Medulla oblongata (tissue), 1 donor: ENCODE measurements around the gene LMF1.
"Not testable (repeated sequence)": the region's sequence is repeated elsewhere in the genome, so short reads cannot be mapped to it uniquely, and the experiment has no call there.

Experiments
- DNase-seq: peaks from one replicate; pipeline ENCODE4 v3.0.0-alpha.2; 2015; ENCODE audit errors: extremely low spot score

Gene LMF1

GRCh38 chr16:850668-851067 is 120.1 kb downstream of the LMF1 start:
- DNase-seq = no peak

- no peak for DNase-seq
These were observed 122.1 kb downstream of the LMF1 start for GRCh38 chr16:848510-849253.

GRCh38 chr16:847681-848445 is 122.9 kb downstream of the LMF1 start:
- no peak for DNase-seq

GRCh38 chr16:847151-847550 is 123.6 kb downstream of the LMF1 start:
- no peak for DNase-seq

- DNase-seq = no peak
These were observed 125.4 kb downstream of the LMF1 start for GRCh38 chr16:845351-845745.

- no peak for DNase-seq
These were observed 126.0 kb downstream of the LMF1 start for GRCh38 chr16:844638-845350.

GRCh38 chr16:843771-844170 is 127.0 kb downstream of the LMF1 start:
- no peak for DNase-seq

GRCh38 chr16:842711-843560 is 127.8 kb downstream of the LMF1 start:
- DNase-seq = no peak

- DNase-seq = no peak
These were observed 128.7 kb downstream of the LMF1 start for GRCh38 chr16:842061-842476.

GRCh38 chr16:841455-842060 is 129.2 kb downstream of the LMF1 start:
- no peak for DNase-seq

GRCh38 chr16:840561-841454 is 130.0 kb downstream of the LMF1 start:
- no peak for DNase-seq

GRCh38 chr16:839643-840408 is 131.0 kb downstream of the LMF1 start:
- DNase-seq = no peak

GRCh38 chr16:838741-839140 is 132.0 kb downstream of the LMF1 start:
- no peak for DNase-seq

- DNase-seq = not testable (repeated sequence)
These were observed 134.0 kb downstream of the LMF1 start for GRCh38 chr16:836822-837221.

GRCh38 chr16:836221-836620 is 134.6 kb downstream of the LMF1 start:
- DNase-seq = no peak

- no peak for DNase-seq
These were observed 135.4 kb downstream of the LMF1 start for GRCh38 chr16:835373-835772.

GRCh38 chr16:833411-833810 is 137.4 kb downstream of the LMF1 start:
- DNase-seq = no peak

- DNase-seq = no peak
These were observed 138.0 kb downstream of the LMF1 start for GRCh38 chr16:832652-833336.
